ENCODE data around the gene WDR20.
"Not testable (repeated sequence)": the region's sequence is repeated elsewhere in the genome, so short reads cannot be mapped to it uniquely, and the experiment has no call there.

The WDR20 gene

GRCh38 chr14:102117852-102118251 lies 21.8 kb upstream of the WDR20 start:
- H3K27ac ChIP-seq = no peak overlapping the region

GRCh38 chr14:102120888-102121287 lies 18.8 kb upstream of the WDR20 start:
- no peak overlapping the region for H3K27ac ChIP-seq
- TF ChIP-seq CTCF (conservative IDR thresholded peaks at IDR 0.05) = no peak

More at GRCh38 chr14:102117852-102118251, 21.8 kb upstream of the WDR20 start:
- TF ChIP-seq CTCF (conservative IDR thresholded peaks at IDR 0.05) = no peak

DNA sequence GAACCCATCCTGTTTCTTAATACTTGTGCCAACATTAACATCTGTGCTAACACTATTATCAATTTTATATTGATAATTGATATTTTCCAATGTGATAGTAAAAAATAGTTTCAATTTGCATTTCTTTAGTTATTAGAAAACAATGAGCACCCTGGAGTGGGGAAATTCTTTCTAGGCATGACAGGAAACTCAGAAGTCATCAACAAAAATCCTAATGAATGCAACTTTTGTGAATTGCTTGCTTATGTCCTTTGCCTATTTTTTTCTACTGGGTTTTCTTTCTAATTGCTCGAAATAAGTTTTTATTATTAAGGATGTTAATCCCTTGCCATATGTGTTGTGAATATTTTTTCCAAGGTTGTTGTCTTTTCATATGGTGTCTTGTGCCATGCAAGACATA lies 18.1 kb upstream of the WDR20 start:
- H3K27ac ChIP-seq = no peak overlapping the region
- no peak for TF ChIP-seq CTCF (conservative IDR thresholded peaks at IDR 0.05)

- TF ChIP-seq CTCF (conservative IDR thresholded peaks at IDR 0.05) = no peak
- no peak overlapping the region for H3K27ac ChIP-seq
These were observed 15.3 kb upstream of the WDR20 start for GRCh38 chr14:102124419-102124818.

DNA sequence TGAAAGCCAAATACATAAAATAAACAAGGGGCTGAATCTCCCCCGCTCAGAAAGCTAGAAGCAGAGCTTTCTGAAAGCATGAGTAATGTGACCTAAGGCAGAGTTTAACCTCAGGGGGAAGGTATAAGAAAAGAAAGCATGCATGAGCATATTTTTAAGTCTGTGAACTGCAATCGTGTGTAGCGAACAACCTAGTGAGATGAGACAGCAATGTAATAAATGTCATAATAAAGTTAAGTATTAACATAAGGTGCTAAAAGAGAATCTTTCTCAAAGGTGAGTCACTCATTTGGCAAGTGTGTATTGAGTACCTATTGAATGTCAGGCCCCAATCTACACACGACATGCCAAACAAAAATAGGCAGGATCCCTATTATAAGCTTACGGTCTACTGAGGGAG lies 14.2 kb upstream of the WDR20 start:
- TF ChIP-seq CTCF (conservative IDR thresholded peaks at IDR 0.05) = no peak

GRCh38 chr14:102126807-102127455 lies 12.8 kb upstream of the WDR20 start:
- H3K27ac ChIP-seq = no peak overlapping the region
- no peak for TF ChIP-seq CTCF (conservative IDR thresholded peaks at IDR 0.05)

More for the DNA sequence above, 14.2 kb upstream of the WDR20 start:
- no peak overlapping the region for H3K27ac ChIP-seq

GRCh38 chr14:102131741-102132140 lies 8.0 kb upstream of the WDR20 start:
- TF ChIP-seq CTCF (conservative IDR thresholded peaks at IDR 0.05) = no peak

GRCh38 chr14:102134021-102134420 lies 5.7 kb upstream of the WDR20 start:
- not testable (repeated sequence) for H3K27ac ChIP-seq

More at GRCh38 chr14:102131741-102132140, 8.0 kb upstream of the WDR20 start:
- H3K27ac ChIP-seq = no peak overlapping the region

DNA sequence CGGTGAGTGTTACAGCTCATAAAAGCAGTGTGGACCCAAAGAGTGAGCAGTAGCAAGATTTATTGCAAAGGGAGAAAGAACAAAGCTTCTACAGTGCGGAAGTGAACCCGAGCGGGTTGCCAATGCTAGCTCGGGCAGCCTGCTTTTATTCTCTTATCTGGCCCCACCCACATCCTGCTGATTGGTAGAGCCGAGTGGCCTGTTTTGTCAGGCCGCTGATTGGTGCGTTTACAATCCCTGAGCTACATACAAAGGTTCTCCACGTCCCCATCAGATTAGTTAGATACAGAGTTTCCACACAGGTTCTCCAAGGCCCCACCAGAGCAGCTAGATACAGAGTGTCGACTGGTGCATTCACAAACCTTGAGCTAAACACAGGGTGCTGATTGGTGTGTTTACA lies 5.0 kb upstream of the WDR20 start:
- H3K27ac ChIP-seq = not testable (repeated sequence)

DNA sequence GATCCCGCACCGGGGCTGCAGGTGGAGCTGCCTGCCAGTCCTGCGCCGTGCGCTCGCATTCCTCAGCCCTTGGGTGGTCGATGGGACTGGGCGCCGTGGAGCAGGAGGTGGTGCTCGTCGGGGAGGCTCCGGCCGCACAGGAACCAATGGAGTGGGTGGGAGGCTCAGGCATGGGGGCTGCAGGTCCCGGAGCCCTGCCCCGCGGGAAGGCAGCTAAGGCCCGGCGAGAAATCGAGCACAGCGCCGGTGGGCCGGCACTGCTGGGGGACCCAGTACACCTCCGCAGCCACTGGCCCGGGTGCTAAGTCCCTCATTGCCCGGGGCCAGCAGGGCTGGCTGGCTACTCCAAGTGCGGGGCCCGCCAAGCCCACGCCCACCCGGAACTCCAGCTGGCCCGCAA lies 4.2 kb upstream of the WDR20 start:
- not testable (repeated sequence) for H3K27ac ChIP-seq
